ENCODE measurements around the gene DMRTB1.
A peak's percentile ranks its signal among the peaks of the same experiment; 100 is the strongest.
"Not testable (repeated sequence)": the region's sequence is repeated elsewhere in the genome, so short reads cannot be mapped to it uniquely, and the experiment has no call there.

The DMRTB1 gene

GRCh38 chr1:53459321-53460175, at the start of gene DMRTB1:
TSS of gene DMRTB1 (plus strand) at chr1:53459399. CDS start at chr1:53459454, 55 bp downstream.
- DNase-seq (ENCODE audit: low spot score): no peak

GRCh38 chr1:53409695-53410094, 49.5 kb upstream of the DMRTB1 start:
- DNase-seq (ENCODE audit: low spot score): no peak

- no peak for DNase-seq (ENCODE audit: low spot score)
These were observed 49.1 kb upstream of the DMRTB1 start for GRCh38 chr1:53410100-53410541.

DNA sequence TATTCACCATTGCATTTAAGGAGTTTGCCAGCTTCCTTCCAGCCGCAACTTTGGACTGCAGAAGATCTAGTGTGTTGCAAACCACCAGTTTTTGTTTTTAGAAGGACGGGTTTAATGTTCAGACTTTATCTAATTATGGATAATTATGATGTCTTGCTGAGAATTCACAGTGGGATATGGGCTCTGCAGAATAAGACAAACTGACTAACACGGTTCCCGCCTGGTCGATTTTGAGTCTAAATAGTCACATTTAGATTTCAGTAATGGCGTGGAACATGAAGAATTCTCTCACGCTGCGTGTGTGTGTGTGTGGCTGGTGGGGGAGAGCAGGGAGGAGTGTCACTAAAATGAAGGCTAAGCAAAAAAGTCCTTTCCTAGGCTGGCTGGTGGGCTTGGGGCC, 48.5 kb upstream of the DMRTB1 start:
- DNase-seq (ENCODE audit: low spot score): no peak

GRCh38 chr1:53411541-53412152, 47.6 kb upstream of the DMRTB1 start:
- DNase-seq (ENCODE audit: low spot score): no peak

GRCh38 chr1:53412285-53413174, 46.7 kb upstream of the DMRTB1 start:
- no peak for DNase-seq (ENCODE audit: low spot score)

- DNase-seq (ENCODE audit: low spot score): peak; percentile 89
These were observed 45.8 kb upstream of the DMRTB1 start for GRCh38 chr1:53413175-53414001.

GRCh38 chr1:53414632-53415031, 44.6 kb upstream of the DMRTB1 start:
- DNase-seq (ENCODE audit: low spot score): no peak

DNA sequence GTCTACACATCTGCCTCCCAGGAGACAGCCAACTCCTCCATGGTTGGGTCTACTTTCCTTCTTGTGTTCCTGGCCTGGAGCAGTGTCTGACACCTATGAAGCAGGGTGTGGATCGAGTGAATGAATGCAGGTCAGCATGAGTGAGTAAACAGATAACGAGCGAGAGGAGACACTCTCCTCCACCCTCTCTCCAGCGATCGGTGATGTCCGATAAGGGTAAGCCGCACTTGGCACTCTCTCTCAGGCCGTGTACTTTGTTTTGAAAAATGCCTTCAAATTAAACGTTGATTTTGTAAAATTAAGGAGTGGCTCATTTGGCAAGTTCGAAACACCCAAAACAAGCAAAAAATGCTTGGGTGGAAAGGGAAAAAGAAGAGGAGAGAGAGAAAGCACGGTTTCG, 43.8 kb upstream of the DMRTB1 start:
- no peak for DNase-seq (ENCODE audit: low spot score)

GRCh38 chr1:53416269-53416813, 42.9 kb upstream of the DMRTB1 start:
- no peak for DNase-seq (ENCODE audit: low spot score)

GRCh38 chr1:53417074-53417511, 42.1 kb upstream of the DMRTB1 start:
- no peak for DNase-seq (ENCODE audit: low spot score)

- no peak for DNase-seq (ENCODE audit: low spot score)
These were observed 40.2 kb upstream of the DMRTB1 start for GRCh38 chr1:53419034-53419433.

DNA sequence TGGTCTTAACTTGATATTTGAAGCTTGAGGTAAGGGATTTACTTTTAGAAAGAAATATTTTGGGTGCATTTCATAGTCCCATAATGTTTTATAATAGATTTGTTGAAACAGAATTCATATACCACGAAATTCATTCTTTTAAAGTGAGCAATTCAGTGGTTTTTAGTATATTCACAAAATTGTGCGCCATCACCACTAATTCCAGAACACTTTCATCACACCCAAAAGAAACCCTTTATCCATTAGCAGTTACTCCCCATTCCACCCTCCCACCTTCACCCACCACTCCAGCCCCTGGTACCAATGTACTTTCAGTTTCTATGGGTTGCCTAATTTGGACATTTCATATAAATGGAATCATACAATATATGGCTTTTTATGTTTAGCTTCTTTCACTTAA, 38.9 kb upstream of the DMRTB1 start:
- DNase-seq (ENCODE audit: low spot score): no peak

GRCh38 chr1:53421208-53421607, 38.0 kb upstream of the DMRTB1 start:
- no peak for DNase-seq (ENCODE audit: low spot score)

- DNase-seq (ENCODE audit: low spot score): no peak
These were observed 28.9 kb upstream of the DMRTB1 start for GRCh38 chr1:53430261-53430660.

- no peak for DNase-seq (ENCODE audit: low spot score)
These were observed 28.4 kb upstream of the DMRTB1 start for GRCh38 chr1:53430779-53431178.

DNA sequence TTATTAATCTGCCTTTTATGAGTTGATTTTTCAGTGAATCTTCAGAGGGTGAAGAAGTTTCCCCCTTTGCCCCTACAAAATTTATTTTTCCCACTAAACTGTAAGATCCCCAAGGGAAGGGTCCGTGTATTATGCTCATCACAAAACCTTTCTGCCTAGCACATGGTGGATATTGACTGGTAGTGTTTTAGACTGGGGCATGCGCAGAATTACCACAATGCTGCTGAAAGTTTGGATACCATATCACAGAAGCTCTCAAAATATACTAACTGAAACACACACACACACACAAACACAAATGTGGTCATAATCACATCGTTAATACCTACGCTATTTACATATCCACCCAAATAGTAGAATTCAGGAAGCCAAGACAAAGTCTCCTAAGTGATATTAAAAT, 28.0 kb upstream of the DMRTB1 start:
- DNase-seq (ENCODE audit: low spot score): no peak

DNA sequence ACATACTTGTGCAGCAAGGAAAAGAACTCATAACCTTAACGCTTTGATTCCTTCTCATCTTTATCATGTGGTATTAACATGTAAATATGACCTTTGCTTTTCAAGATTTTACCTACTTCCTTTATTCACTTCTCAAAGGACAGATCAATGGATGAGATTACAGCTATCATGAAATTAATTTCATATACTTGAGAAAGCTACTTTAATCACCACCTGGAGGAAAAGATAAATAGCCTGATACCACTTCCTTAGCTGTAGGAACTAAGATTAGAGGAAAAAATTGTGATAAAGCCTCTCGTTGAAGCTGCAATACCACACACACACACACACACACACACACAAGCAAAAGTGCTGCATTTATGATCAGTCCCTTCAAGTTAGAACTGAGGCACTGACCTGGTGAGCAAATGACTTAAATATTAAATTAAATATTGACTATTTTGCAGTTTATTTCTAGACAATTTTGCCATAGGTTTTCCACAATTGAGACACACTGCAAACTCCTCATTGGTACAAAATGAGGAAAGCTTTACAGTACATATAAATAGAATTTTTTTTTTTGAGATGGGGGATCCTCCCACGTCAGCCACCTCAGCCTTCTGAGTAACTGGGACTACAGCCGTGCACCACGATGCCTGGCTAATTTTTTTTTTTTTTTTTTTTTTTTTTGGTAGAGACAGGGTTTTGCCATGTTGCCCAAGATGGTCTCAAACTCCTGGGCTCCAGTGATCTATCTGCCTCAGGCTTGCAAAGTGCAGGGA, 27.2 kb upstream of the DMRTB1 start:
- DNase-seq (ENCODE audit: low spot score): no peak

DNA sequence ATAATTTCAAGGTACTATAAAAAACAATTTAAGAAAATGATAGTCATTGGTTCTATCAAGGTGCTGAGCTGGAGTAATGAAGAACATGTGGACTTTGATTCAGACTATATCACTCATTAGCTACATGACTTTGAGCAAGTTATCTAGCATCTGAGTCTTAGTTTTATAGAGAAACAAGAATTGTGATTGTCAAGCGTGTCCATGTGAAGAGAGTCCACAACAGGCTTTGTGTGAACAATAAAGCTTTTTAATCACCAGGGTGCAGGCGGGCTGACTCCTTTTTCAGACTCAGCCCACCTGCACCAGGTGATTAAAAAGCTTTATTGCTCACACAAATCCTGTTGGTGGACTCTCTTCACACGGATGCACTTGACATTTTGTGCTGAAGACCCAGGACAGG, 26.6 kb upstream of the DMRTB1 start:
- no peak for DNase-seq (ENCODE audit: low spot score)

DNA sequence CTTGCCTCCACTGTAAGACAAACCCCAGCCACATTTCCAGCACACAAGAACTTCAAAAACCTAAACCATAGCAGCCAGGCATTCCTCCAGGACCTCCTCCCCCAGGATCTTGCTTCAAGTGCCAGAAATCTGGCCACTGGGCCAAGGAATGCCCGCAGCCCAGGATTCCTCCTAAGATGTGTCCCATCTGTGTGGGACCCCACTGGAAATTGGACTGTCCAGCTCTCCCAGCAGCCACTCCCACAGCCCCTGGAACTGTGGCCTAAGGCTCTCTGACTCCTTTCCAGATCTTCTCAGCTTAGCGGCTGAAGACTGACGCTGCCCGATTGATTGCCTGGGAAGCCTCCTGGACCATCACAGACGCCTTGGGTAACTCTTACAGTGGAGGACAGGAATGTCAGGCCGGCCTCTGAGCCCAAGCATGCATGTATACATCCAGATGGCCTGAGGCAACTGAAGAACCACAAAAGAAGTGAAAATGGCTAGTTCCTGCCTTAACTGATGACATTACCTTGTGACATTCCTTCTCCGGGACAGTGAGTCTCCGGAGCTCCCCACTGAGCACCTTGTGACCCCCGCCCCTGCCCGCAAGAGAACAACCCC, 24.7 kb upstream of the DMRTB1 start:
- DNase-seq (ENCODE audit: low spot score): not testable (repeated sequence)

All from activated CD4-positive, alpha-beta T cell treated with anti-CD3 and anti-CD28 coated beads, Interleukin-2, Interleukin-4, amounts not matched to agents 100 ng/mL and 50 ng/mL, durations not matched to agents 16 hours and 8 hours (primary cell).